ENCODE data around the gene CCDC146. TPM values are rescaled to one million over a fixed set of nuclear protein-coding genes. Genes with fewer than 3 reads are reported as not detected.

Gene CCDC146
- total and polyA plus RNA-seq, 2 of the 13 experiments (the other 11 are each of a cell fraction or from before 2014, with no cell fraction given) = 2.4 to 4.1 TPM

DNA sequence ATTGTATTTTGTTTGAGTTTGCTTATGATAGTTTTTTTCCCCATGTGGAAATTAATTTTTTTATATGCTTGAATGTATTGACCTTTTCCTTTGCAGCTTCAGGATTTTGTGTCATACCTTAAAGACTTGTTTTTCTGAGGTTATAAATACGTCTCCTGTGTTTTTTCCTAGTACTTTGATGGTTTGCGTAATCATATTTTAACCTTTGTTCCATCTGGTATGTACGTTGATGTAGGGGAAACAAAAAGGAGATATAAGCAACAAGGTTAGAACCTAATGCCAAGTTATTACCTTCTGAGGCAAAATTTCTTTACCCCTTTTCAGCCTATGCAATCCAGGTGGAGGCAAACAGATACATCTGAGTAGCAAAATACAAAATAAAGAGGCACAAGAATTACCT is 59.3 kb downstream of the CCDC146 start:
- WGBS (ENCODE audit: low lambda C conversion rate) = 43% methylated on average over 3 of the region's 3 CpGs
- Histone ChIP-seq H3K4me1 (ENCODE audit: insufficient read depth, low read length) (peaks cover 19% of the 10 kb centered on the region), H3K4me2 (ENCODE audit: low read depth, low read length) (0 out of 2 replicates have a peak overlapping the region, but pooled peaks have one; percentile 4), H4K20me1 (ENCODE audit: insufficient read depth, low read length) (no peaks in the 10 kb centered on the region), H3K36me3 (replicated peaks in 1 of 2; ENCODE audit: control insufficient read depth in 1 of 2, insufficient read depth in 2 of 2, low read length in 2 of 2) (no peaks in the 10 kb centered on the region), H3K27me3 (ENCODE audit: control insufficient read depth in 1 of 2, insufficient read depth in 2 of 2, low read length in 2 of 2) (no peaks in the 10 kb centered on the region), H3K4me3 (replicated peaks in 1 of 3; ENCODE audit: insufficient read depth in 1 of 3, low read depth in 2 of 3, low read length in 3 of 3) (no peak overlapping the region), H3K9ac (ENCODE audit: insufficient read depth, low read depth, low read length) (no peak overlapping the region), H2AFZ (ENCODE audit: low read length) (no peak overlapping the region), H3K27ac (ENCODE audit: extremely low read length, insufficient read depth, low read length) (peak overlapping the region; percentile 2), H3K9me3 (ENCODE audit: low read length) (no peaks in the 10 kb centered on the region), H3K79me2 (ENCODE audit: insufficient read depth, low read length) (no peaks in the 10 kb centered on the region)
- CTCF ChIA-PET (ENCODE audit: low intra/inter-chr PET ratio, low total read pairs) = no interaction called here
- in situ Hi-C loops (cut with HindIII; ENCODE audit: extremely low pct_ligation_motif_present, low pct_unique_long_range_greater_than_20kb) (no loop called here), intact Hi-C loops (cut with micrococcal nuclease; ENCODE audit: unreplicated experiment) (no loop called here)
- no peak for FAIRE-seq
- ATAC-seq = no peak
- no TSS peak for BruUV-seq (replicated peaks)
- peak; percentile 48 for DNase-seq (ENCODE audit: low spot score)
- POLR2A ChIA-PET = no interaction called here
- TF ChIP-seq NCOA1 (CRISPR knock-in tag; IDR thresholded peaks at IDR 0.05) = no peak
- peak; percentile 62 for TF ChIP-seq HNF4A (CRISPR knock-in tag; IDR thresholded peaks at IDR 0.05)
- TF ChIP-seq GATAD2A (CRISPR knock-in tag; IDR thresholded peaks at IDR 0.05) = peak; percentile 23; the same call in 1 of the 2 replicates
- TF ChIP-seq, protein P1, sequence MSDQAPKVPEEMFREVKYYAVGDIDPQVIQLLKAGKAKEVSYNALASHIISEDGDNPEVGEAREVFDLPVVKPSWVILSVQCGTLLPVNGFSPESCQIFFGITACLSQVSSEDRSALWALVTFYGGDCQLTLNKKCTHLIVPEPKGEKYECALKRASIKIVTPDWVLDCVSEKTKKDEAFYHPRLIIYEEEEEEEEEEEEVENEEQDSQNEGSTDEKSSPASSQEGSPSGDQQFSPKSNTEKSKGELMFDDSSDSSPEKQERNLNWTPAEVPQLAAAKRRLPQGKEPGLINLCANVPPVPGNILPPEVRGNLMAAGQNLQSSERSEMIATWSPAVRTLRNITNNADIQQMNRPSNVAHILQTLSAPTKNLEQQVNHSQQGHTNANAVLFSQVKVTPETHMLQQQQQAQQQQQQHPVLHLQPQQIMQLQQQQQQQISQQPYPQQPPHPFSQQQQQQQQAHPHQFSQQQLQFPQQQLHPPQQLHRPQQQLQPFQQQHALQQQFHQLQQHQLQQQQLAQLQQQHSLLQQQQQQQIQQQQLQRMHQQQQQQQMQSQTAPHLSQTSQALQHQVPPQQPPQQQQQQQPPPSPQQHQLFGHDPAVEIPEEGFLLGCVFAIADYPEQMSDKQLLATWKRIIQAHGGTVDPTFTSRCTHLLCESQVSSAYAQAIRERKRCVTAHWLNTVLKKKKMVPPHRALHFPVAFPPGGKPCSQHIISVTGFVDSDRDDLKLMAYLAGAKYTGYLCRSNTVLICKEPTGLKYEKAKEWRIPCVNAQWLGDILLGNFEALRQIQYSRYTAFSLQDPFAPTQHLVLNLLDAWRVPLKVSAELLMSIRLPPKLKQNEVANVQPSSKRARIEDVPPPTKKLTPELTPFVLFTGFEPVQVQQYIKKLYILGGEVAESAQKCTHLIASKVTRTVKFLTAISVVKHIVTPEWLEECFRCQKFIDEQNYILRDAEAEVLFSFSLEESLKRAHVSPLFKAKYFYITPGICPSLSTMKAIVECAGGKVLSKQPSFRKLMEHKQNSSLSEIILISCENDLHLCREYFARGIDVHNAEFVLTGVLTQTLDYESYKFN (CRISPR knock-in tag; conservative IDR thresholded peaks at IDR 0.05) = 0 out of 2 replicates have a peak, but pooled peaks have one; percentile 35
- no peak for TF ChIP-seq ZNF143 (CRISPR knock-in tag; IDR thresholded peaks at IDR 0.05)
- 0 out of 2 replicates have a peak, but pooled peaks have one; percentile 27 for TF ChIP-seq PPARG (CRISPR knock-in tag; conservative IDR thresholded peaks at IDR 0.05)
- no peak for TF ChIP-seq KAT2B (IDR thresholded peaks at IDR 0.05; ENCODE audit: borderline replicate concordance, low read depth, low read length)
- no peak for TF ChIP-seq MTF2 (CRISPR knock-in tag; IDR thresholded peaks at IDR 0.05; ENCODE audit: borderline replicate concordance)
- TF ChIP-seq NR2F2 (IDR thresholded peaks at IDR 0.05; ENCODE audit: borderline replicate concordance, low read depth) = no peak
- no peak for TF ChIP-seq SOX13 (IDR thresholded peaks at IDR 0.05)
- peak in 1 of 2 experiments; percentile 14; a peak in 1 of 4 replicates for TF ChIP-seq SOX13 (CRISPR knock-in tag; conservative IDR thresholded peaks at IDR 0.05 in 1 of 2, IDR thresholded peaks at IDR 0.05 in 1 of 2)
- TF ChIP-seq UBTF (CRISPR knock-in tag; IDR thresholded peaks at IDR 0.05) = no peak
- TF ChIP-seq, protein P2, sequence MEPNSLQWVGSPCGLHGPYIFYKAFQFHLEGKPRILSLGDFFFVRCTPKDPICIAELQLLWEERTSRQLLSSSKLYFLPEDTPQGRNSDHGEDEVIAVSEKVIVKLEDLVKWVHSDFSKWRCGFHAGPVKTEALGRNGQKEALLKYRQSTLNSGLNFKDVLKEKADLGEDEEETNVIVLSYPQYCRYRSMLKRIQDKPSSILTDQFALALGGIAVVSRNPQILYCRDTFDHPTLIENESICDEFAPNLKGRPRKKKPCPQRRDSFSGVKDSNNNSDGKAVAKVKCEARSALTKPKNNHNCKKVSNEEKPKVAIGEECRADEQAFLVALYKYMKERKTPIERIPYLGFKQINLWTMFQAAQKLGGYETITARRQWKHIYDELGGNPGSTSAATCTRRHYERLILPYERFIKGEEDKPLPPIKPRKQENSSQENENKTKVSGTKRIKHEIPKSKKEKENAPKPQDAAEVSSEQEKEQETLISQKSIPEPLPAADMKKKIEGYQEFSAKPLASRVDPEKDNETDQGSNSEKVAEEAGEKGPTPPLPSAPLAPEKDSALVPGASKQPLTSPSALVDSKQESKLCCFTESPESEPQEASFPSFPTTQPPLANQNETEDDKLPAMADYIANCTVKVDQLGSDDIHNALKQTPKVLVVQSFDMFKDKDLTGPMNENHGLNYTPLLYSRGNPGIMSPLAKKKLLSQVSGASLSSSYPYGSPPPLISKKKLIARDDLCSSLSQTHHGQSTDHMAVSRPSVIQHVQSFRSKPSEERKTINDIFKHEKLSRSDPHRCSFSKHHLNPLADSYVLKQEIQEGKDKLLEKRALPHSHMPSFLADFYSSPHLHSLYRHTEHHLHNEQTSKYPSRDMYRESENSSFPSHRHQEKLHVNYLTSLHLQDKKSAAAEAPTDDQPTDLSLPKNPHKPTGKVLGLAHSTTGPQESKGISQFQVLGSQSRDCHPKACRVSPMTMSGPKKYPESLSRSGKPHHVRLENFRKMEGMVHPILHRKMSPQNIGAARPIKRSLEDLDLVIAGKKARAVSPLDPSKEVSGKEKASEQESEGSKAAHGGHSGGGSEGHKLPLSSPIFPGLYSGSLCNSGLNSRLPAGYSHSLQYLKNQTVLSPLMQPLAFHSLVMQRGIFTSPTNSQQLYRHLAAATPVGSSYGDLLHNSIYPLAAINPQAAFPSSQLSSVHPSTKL (CRISPR knock-in tag; IDR thresholded peaks at IDR 0.05) = peak; percentile 55; the same call in 1 of the 2 replicates
- TF ChIP-seq CEBPB (IDR thresholded peaks at IDR 0.05; ENCODE audit: borderline replicate concordance, low read depth, low read length) = peak; percentile 72; the same call in 1 of the 2 replicates
- no peak for TF ChIP-seq ZNF615 (CRISPR knock-in tag; IDR thresholded peaks at IDR 0.05; ENCODE audit: borderline replicate concordance)
- TF ChIP-seq SOX5 (CRISPR knock-in tag; IDR thresholded peaks at IDR 0.05; ENCODE audit: borderline replicate concordance) = peak; percentile 21; the same call in 1 of the 2 replicates
- peak; percentile 72 for TF ChIP-seq CEBPG (CRISPR knock-in tag; IDR thresholded peaks at IDR 0.05)
